ENCODE data around the gene CEP104.

CEP104 gene

DNA sequence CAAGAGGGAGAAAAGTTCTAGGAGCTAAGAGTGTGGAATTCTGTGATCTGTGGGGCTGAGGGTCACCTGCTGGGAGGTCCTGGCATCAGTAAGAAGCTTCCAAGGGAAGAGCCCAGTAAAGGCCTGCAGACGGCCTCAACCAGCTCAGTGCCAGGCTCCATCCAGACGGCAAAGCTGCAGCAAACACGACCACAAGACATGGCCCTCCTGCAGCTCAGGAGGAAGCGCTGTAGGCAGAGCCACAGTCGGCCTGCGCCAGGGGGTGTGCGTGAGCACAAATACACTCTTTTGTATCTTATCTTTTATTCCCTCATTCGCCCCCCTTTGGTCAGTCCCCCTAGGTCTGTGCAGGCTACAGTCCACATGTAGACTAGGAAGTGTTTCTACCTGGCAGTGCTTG lies 29.7 kb upstream of the CEP104 start:
- no peak overlapping the region for H3K4me3 ChIP-seq (replicated peaks; ENCODE audit: low read depth, low read length)
- DNase-seq (ENCODE audit: extremely low read depth, low read depth): no peak
- no peak for TF ChIP-seq CTCF (IDR thresholded peaks at IDR 0.05; ENCODE audit: low read depth, low read length, missing control alignments)

GRCh38 chr1:3886106-3886670 lies 29.2 kb upstream of the CEP104 start:
- H3K4me3 ChIP-seq (replicated peaks; ENCODE audit: low read depth, low read length): no peak overlapping the region
- TF ChIP-seq CTCF (IDR thresholded peaks at IDR 0.05; ENCODE audit: low read depth, low read length, missing control alignments): no peak
- DNase-seq (ENCODE audit: extremely low read depth, low read depth): no peak

DNA sequence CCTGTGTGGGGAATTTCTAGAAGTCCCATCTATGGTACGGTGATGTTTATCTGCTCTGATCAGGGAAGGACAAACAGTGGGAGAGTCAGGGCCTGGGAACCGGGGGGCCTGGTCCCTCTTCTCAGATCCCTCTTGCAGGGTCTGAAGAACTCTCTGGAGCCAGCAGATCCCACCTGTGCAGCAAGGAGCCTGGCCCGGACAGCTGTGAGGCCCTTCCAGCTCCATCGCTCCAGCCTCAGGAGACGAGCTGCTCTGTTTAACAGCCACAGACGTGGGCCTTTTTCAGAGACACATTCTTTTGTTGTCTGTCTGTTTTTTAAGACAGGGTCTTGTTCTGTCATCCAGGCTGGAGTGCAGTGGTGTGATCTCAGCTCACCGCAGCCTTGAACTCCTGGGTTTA lies 28.6 kb upstream of the CEP104 start:
- no peak for TF ChIP-seq CTCF (IDR thresholded peaks at IDR 0.05; ENCODE audit: low read depth, low read length, missing control alignments)
- no peak for DNase-seq (ENCODE audit: extremely low read depth, low read depth)
- no peak overlapping the region for H3K4me3 ChIP-seq (replicated peaks; ENCODE audit: low read depth, low read length)

DNA sequence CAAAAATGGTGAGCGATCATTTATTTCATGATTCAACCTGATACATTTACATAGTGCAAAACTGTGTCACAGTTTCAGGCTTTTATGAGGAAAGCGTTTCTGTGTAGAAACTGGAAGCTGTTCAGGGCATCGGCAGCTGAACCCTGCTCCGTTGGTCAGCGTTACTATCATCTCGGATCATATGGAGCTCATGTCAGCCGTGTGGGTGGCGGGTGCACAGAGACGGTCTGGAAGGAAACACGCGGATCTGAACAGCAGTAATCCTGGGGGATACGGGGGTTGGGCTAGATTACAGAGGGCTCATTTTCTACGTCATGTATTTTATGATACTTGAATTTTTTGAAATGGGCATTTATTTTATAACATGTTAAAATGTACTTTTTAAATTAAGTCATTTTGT lies 28.0 kb upstream of the CEP104 start:
- no peak for TF ChIP-seq CTCF (IDR thresholded peaks at IDR 0.05; ENCODE audit: low read depth, low read length, missing control alignments)
- H3K4me3 ChIP-seq (replicated peaks; ENCODE audit: low read depth, low read length): no peak overlapping the region
- DNase-seq (ENCODE audit: extremely low read depth, low read depth): no peak

GRCh38 chr1:3883194-3883925 lies 26.3 kb upstream of the CEP104 start:
- no peak for TF ChIP-seq CTCF (IDR thresholded peaks at IDR 0.05; ENCODE audit: low read depth, low read length, missing control alignments)
- H3K4me3 ChIP-seq (replicated peaks; ENCODE audit: low read depth, low read length): no peak overlapping the region
- DNase-seq (ENCODE audit: extremely low read depth, low read depth): no peak

DNA sequence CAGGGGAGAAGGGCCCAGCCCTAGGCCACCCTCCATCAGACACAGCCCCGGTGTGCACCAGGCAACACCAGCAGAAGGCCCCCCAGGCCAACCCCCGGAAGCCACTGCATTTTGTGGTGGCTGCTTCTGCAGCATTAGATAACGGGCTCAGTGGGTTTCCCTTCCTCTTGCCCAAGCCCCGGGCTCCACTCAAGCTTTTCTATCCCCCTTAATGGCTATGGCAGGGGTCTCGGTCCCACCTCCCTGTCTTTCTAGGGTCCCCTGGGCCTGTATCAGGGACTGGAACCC lies 24.1 kb upstream of the CEP104 start:
- no peak for DNase-seq (ENCODE audit: extremely low read depth, low read depth)
- no peak for TF ChIP-seq CTCF (IDR thresholded peaks at IDR 0.05; ENCODE audit: low read depth, low read length, missing control alignments)
- H3K4me3 ChIP-seq (replicated peaks; ENCODE audit: low read depth, low read length): no peak overlapping the region
